ENCODE results near the gene PRSS8.
"Not testable (repeated sequence)": the region's sequence is repeated elsewhere in the genome, so short reads cannot be mapped to it uniquely, and the experiment has no call there.

Gene PRSS8

GRCh38 chr16:31135535-31136286 lies at the start of gene PRSS8:
PRSS8 (minus strand) TSS chr16:31135727; CDS start chr16:31135498, 229 bp downstream.
- Mint-ChIP-seq H3K9me3 (no peaks in the 10 kb centered on the region), H3K4me3 (no peak within 1 kb of the TSS), H3K4me1 (no peaks in the 10 kb centered on the region), H3K27ac (no peak within 1 kb of the TSS), H3K27me3 (no peaks in the 10 kb centered on the region), H3K36me3 (no peaks in the 10 kb centered on the region)

- peaks cover 78% of the 10 kb centered on the region for H3K4me1 Mint-ChIP-seq
Observed at GRCh38 chr16:31184888-31185287, 49.4 kb upstream of the PRSS8 start.

GRCh38 chr16:31183432-31184428 lies 48.2 kb upstream of the PRSS8 start:
- Mint-ChIP-seq H3K9me3 (no peaks in the 10 kb centered on the region), H3K27me3 (no peaks in the 10 kb centered on the region), H3K4me3 (peak overlapping the region; percentile 99), H3K4me1 (peaks cover 70% of the 10 kb centered on the region), H3K36me3 (peaks cover 56% of the 10 kb centered on the region), H3K27ac (peak overlapping the region; percentile 82)

More at GRCh38 chr16:31184888-31185287, 49.4 kb upstream of the PRSS8 start:
- Mint-ChIP-seq H3K4me3 (peak overlapping the region; percentile 82), H3K36me3 (peaks cover 66% of the 10 kb centered on the region), H3K27ac (peak overlapping the region; percentile 85), H3K9me3 (no peaks in the 10 kb centered on the region), H3K27me3 (no peaks in the 10 kb centered on the region)

GRCh38 chr16:31182391-31182790 lies 46.9 kb upstream of the PRSS8 start:
- Mint-ChIP-seq H3K4me3 (peak overlapping the region; percentile 99), H3K9me3 (no peaks in the 10 kb centered on the region), H3K27me3 (no peaks in the 10 kb centered on the region), H3K27ac (peak overlapping the region; percentile 85), H3K4me1 (peaks cover 66% of the 10 kb centered on the region), H3K36me3 (peaks cover 51% of the 10 kb centered on the region)

- peaks cover 62% of the 10 kb centered on the region for H3K4me1 Mint-ChIP-seq
- no peaks in the 10 kb centered on the region for H3K9me3 Mint-ChIP-seq
- H3K36me3 Mint-ChIP-seq = peaks cover 42% of the 10 kb centered on the region
- peak overlapping the region; percentile 100 for H3K27ac Mint-ChIP-seq
- no peaks in the 10 kb centered on the region for H3K27me3 Mint-ChIP-seq
- H3K4me3 Mint-ChIP-seq = peak overlapping the region; percentile 99
Observed at GRCh38 chr16:31181102-31181830, 45.7 kb upstream of the PRSS8 start.

GRCh38 chr16:31179747-31180459 lies 44.4 kb upstream of the PRSS8 start, which contains the start of gene FUS:
FUS (plus strand) TSS chr16:31180139; CDS start chr16:31180215, 76 bp downstream.
- Mint-ChIP-seq H3K4me1 (peaks cover 48% of the 10 kb centered on the region), H3K9me3 (no peaks in the 10 kb centered on the region), H3K36me3 (peaks cover 31% of the 10 kb centered on the region), H3K27me3 (no peaks in the 10 kb centered on the region), H3K27ac (peak within 1 kb of the TSS; percentile 100), H3K4me3 (peak within 1 kb of the TSS; percentile 99)

- Mint-ChIP-seq H3K36me3 (peaks cover 28% of the 10 kb centered on the region), H3K9me3 (no peaks in the 10 kb centered on the region), H3K27me3 (no peaks in the 10 kb centered on the region), H3K4me1 (peaks cover 42% of the 10 kb centered on the region), H3K27ac (peak overlapping the region; percentile 93), H3K4me3 (peak overlapping the region; percentile 99)
Observed at GRCh38 chr16:31179219-31179746, 43.8 kb upstream of the PRSS8 start.

GRCh38 chr16:31177136-31177535 lies 41.6 kb upstream of the PRSS8 start:
- peaks cover 11% of the 10 kb centered on the region for H3K36me3 Mint-ChIP-seq
- H3K27ac Mint-ChIP-seq = peak overlapping the region; percentile 8
- no peaks in the 10 kb centered on the region for H3K27me3 Mint-ChIP-seq
- H3K4me3 Mint-ChIP-seq = peak overlapping the region; percentile 47
- H3K9me3 Mint-ChIP-seq = no peaks in the 10 kb centered on the region
- peaks cover 21% of the 10 kb centered on the region for H3K4me1 Mint-ChIP-seq

GRCh38 chr16:31170048-31170447 lies 34.5 kb upstream of the PRSS8 start:
- H3K27me3 Mint-ChIP-seq, H3K4me1 Mint-ChIP-seq, H3K36me3 Mint-ChIP-seq, H3K9me3 Mint-ChIP-seq, H3K4me3 Mint-ChIP-seq: not testable (repeated sequence)
- peak overlapping the region; percentile 9 for H3K27ac Mint-ChIP-seq

GRCh38 chr16:31168848-31169247 lies 33.3 kb upstream of the PRSS8 start:
- Mint-ChIP-seq H3K27me3 (no peaks in the 10 kb centered on the region), H3K4me3 (no peak overlapping the region), H3K9me3 (no peaks in the 10 kb centered on the region), H3K36me3 (no peaks in the 10 kb centered on the region), H3K4me1 (no peaks in the 10 kb centered on the region), H3K27ac (no peak overlapping the region)

GRCh38 chr16:31167315-31167714 lies 31.8 kb upstream of the PRSS8 start:
- Mint-ChIP-seq H3K27me3 (no peaks in the 10 kb centered on the region), H3K36me3 (no peaks in the 10 kb centered on the region)

GRCh38 chr16:31157136-31157535 lies 21.6 kb upstream of the PRSS8 start:
- Mint-ChIP-seq H3K4me1 (peaks cover 7% of the 10 kb centered on the region), H3K27ac (no peak overlapping the region), H3K9me3 (no peaks in the 10 kb centered on the region), H3K4me3 (peak overlapping the region; percentile 44), H3K36me3 (no peaks in the 10 kb centered on the region), H3K27me3 (no peaks in the 10 kb centered on the region)

More at GRCh38 chr16:31167315-31167714, 31.8 kb upstream of the PRSS8 start:
- no peak overlapping the region for H3K27ac Mint-ChIP-seq
- H3K4me1 Mint-ChIP-seq = no peaks in the 10 kb centered on the region
- no peaks in the 10 kb centered on the region for H3K9me3 Mint-ChIP-seq
- no peak overlapping the region for H3K4me3 Mint-ChIP-seq

- not testable (repeated sequence) for H3K9me3 Mint-ChIP-seq, H3K27ac Mint-ChIP-seq, H3K27me3 Mint-ChIP-seq, H3K4me3 Mint-ChIP-seq, H3K36me3 Mint-ChIP-seq, H3K4me1 Mint-ChIP-seq
Observed at GRCh38 chr16:31150976-31151375, 15.4 kb upstream of the PRSS8 start.
